Smooth muscle cell (in vitro differentiated cells): ENCODE results near the gene AMOTL1. TPM values are rescaled to one million over a fixed set of nuclear protein-coding genes. Genes with fewer than 3 reads are reported as not detected.

Experiments used
- DNase-seq: peaks from one replicate; lab custom pipeline; 2025; ENCODE audit not compliant: unreplicated experiment; lab: John Stamatoyannopoulos, UW
- H2AFZ ChIP-seq: fragments of 200-600 bp; sonication (generic); 2 replicates; pipeline ENCODE4 v1.6.0; 2016; ENCODE audit warnings: antibody characterized with exemption, low read depth, mild to moderate bottlenecking
- H3F3A ChIP-seq: fragments of 200-600 bp; sonication (generic); 2 replicates; pipeline ENCODE4 v1.6.0; 2017; ENCODE audit warnings: antibody characterized with exemption, low read depth
- H3K27ac ChIP-seq: fragments of 200-600 bp; sonication (generic); 2 replicates; pipeline ENCODE4 v1.5.1; 2016; ENCODE audit warnings: low read depth, mild to moderate bottlenecking
- H3K27me3 ChIP-seq: fragments of 200-600 bp; sonication (generic); 2 replicates; pipeline ENCODE4 v1.6.1; 2016; ENCODE audit warnings: low read depth, mild to moderate bottlenecking
- H3K36me3 ChIP-seq: fragments of 200-600 bp; sonication (generic); 2 replicates; pipeline ENCODE4 v1.5.1; 2016; ENCODE audit warnings: low read depth
- H3K4me1 ChIP-seq: fragments of 200-600 bp; sonication (generic); 2 replicates; pipeline ENCODE4 v1.5.1; 2016; ENCODE audit warnings: low read depth
- H3K4me2 ChIP-seq: fragments of 200-600 bp; sonication (generic); 2 replicates; pipeline ENCODE4 v1.6.0; 2016; ENCODE audit warnings: mild to moderate bottlenecking
- H3K4me3 ChIP-seq: fragments of 200-600 bp; sonication (generic); 2 replicates; pipeline ENCODE4 v1.5.1; 2016; ENCODE audit warnings: mild to moderate bottlenecking
- H3K79me2 ChIP-seq: fragments of 200-600 bp; sonication (generic); 2 replicates; pipeline ENCODE4 v1.6.0; 2016; ENCODE audit warnings: low read depth, mild to moderate bottlenecking
- H3K9ac ChIP-seq: fragments of 200-600 bp; sonication (generic); 2 replicates; pipeline ENCODE4 v1.6.0; 2016; ENCODE audit warnings: low read depth
- H3K9me3 ChIP-seq: fragments of 200-600 bp; sonication (generic); replicated peaks from 2 replicates; pipeline ENCODE4 v1.5.1; 2016; ENCODE audit warnings: low read depth
- H4K20me1 ChIP-seq: fragments of 200-600 bp; sonication (generic); 2 replicates; pipeline ENCODE4 v1.6.0; 2016; ENCODE audit warnings: low read depth
- CTCF ChIP-seq: fragments of 200-600 bp; sonication (generic); IDR thresholded peaks from 2 replicates; pipeline ENCODE4 v1.5.1; 2017; ENCODE audit warnings: borderline replicate concordance, mild to moderate bottlenecking, antibody characterized with exemption; ENCODE audit not compliant: insufficient read depth, poor library complexity, severe bottlenecking
- WGBS: methylation state at CpG from one replicate; pipeline ENCODE4 v1.1.7; 2016; ENCODE audit warnings: low lambda C conversion rate; 5-methylcytosine and 5-hydroxymethylcytosine counted together
- polyA plus RNA-seq: library from polyadenylated mRNA; unstranded; fragments of >200 nt; fragmentation: Nextera tagmentation; extraction: Ambion mirVana; gene quantifications from 2 replicates; pipeline ENCODE4 v1.2.1, GENCODE V29; 2016
- total RNA-seq: library from RNA; depleted of rRNA; stranded (reverse); fragments of >200 nt; gene quantifications from 2 replicates; pipeline ENCODE4 v1.2.3, GENCODE V29; 2014

AMOTL1 gene
- total and polyA plus RNA-seq, 2 experiments from 2014 or later, result 23.4 to 61.0 TPM

- no peaks in the 10 kb centered on the region for H4K20me1 ChIP-seq
- no peaks in the 10 kb centered on the region for H3K36me3 ChIP-seq
- H3K27ac ChIP-seq, result no peak overlapping the region
- 94% methylated on average over 7 of the region's 7 CpGs for whole genome bisulfite sequencing
- no peaks in the 10 kb centered on the region for H3K27me3 ChIP-seq
- H3F3A ChIP-seq, result peaks cover 18% of the 10 kb centered on the region
- no peak for DNase-seq
- no peak overlapping the region for H3K9ac ChIP-seq
- no peak overlapping the region for H3K4me3 ChIP-seq
- H2AFZ ChIP-seq, result no peak overlapping the region
- H3K9me3 ChIP-seq, result no peaks in the 10 kb centered on the region
- H3K4me1 ChIP-seq, result peaks cover 11% of the 10 kb centered on the region
- TF ChIP-seq CTCF, result no peak
- no peak overlapping the region for H3K4me2 ChIP-seq
- no peaks in the 10 kb centered on the region for H3K79me2 ChIP-seq
Observed at GRCh38 chr11:94728966-94729751, 39.0 kb upstream of the AMOTL1 start.

GRCh38 chr11:94730153-94730552 lies 38.0 kb upstream of the AMOTL1 start:
- peaks cover 21% of the 10 kb centered on the region for H3K4me1 ChIP-seq
- TF ChIP-seq CTCF, result no peak
- no peaks in the 10 kb centered on the region for H3K36me3 ChIP-seq
- no peaks in the 10 kb centered on the region for H4K20me1 ChIP-seq
- no peak overlapping the region for H3K4me2 ChIP-seq
- H3K79me2 ChIP-seq, result no peaks in the 10 kb centered on the region
- WGBS, result 71% methylated on average over 1 of the region's 1 CpG
- peaks cover 18% of the 10 kb centered on the region for H3F3A ChIP-seq
- no peak overlapping the region for H3K4me3 ChIP-seq
- no peak for DNase-seq
- no peak overlapping the region for H3K27ac ChIP-seq
- no peak overlapping the region for H3K9ac ChIP-seq
- no peaks in the 10 kb centered on the region for H3K27me3 ChIP-seq
- no peak overlapping the region for H2AFZ ChIP-seq
- H3K9me3 ChIP-seq, result no peaks in the 10 kb centered on the region

GRCh38 chr11:94731880-94732601 lies 36.1 kb upstream of the AMOTL1 start:
- Histone ChIP-seq H3K9me3 (no peaks in the 10 kb centered on the region), H2AFZ (no peak overlapping the region), H3K4me1 (peaks cover 23% of the 10 kb centered on the region), H3K27me3 (no peaks in the 10 kb centered on the region), H3K36me3 (no peaks in the 10 kb centered on the region), H3F3A (peaks cover 18% of the 10 kb centered on the region), H4K20me1 (no peaks in the 10 kb centered on the region), H3K9ac (no peak overlapping the region), H3K4me3 (no peak overlapping the region), H3K79me2 (no peaks in the 10 kb centered on the region), H3K27ac (peak overlapping the region; percentile 69), H3K4me2 (peak overlapping the region; percentile 27)
- TF ChIP-seq CTCF, result no peak
- 51% methylated on average over 3 of the region's 3 CpGs for WGBS
- no peak for DNase-seq
